GM15510 (cell line): ENCODE results near the gene ARRDC4.

ENCODE experiments used
- POLR2A ChIP-seq: IDR thresholded peaks from 3 replicates; pipeline ENCODE4 v1.6.1; 2011; ENCODE audit warnings: borderline replicate concordance; ENCODE audit not compliant: insufficient read length; ENCODE audit errors: extremely low read depth

ARRDC4 gene

GRCh38 chr15:97959724-97960363 is 659 bp upstream of the ARRDC4 start:
- TF ChIP-seq POLR2A = no peak

- no peak for TF ChIP-seq POLR2A
Measured at GRCh38 chr15:97961067-97961954, 808 bp downstream of the ARRDC4 start.

- no peak for TF ChIP-seq POLR2A
Measured at GRCh38 chr15:97962263-97962662, 1.8 kb downstream of the ARRDC4 start.

GRCh38 chr15:97963779-97964178 is 3.3 kb downstream of the ARRDC4 start:
- TF ChIP-seq POLR2A = no peak

- no peak for TF ChIP-seq POLR2A
Measured at GRCh38 chr15:97966246-97966645, 5.7 kb downstream of the ARRDC4 start.

- TF ChIP-seq POLR2A = no peak
Measured at GRCh38 chr15:97966924-97967620, 6.6 kb downstream of the ARRDC4 start.

GRCh38 chr15:97967881-97968280 is 7.4 kb downstream of the ARRDC4 start:
- no peak for TF ChIP-seq POLR2A

- no peak for TF ChIP-seq POLR2A
Measured at GRCh38 chr15:97968380-97968779, 7.9 kb downstream of the ARRDC4 start.

- no peak for TF ChIP-seq POLR2A
Measured at GRCh38 chr15:97972366-97972765, 11.9 kb downstream of the ARRDC4 start.

- TF ChIP-seq POLR2A = no peak
Measured at GRCh38 chr15:97976129-97976528, 15.6 kb downstream of the ARRDC4 start.

- TF ChIP-seq POLR2A = no peak
Measured at GRCh38 chr15:97976766-97977503, 16.4 kb downstream of the ARRDC4 start.

- no peak for TF ChIP-seq POLR2A
Measured at GRCh38 chr15:97977734-97978133, 17.2 kb downstream of the ARRDC4 start.

GRCh38 chr15:97978401-97979139 is 18.1 kb downstream of the ARRDC4 start:
- no peak for TF ChIP-seq POLR2A

- TF ChIP-seq POLR2A = no peak
Measured at GRCh38 chr15:97979140-97979520, 18.6 kb downstream of the ARRDC4 start.
